ENCODE measurements around the gene SORL1. TPM values are rescaled to one million over a fixed set of nuclear protein-coding genes. Genes with fewer than 3 reads are reported as not detected.

The SORL1 gene
- total and polyA plus RNA-seq, 9 of the 15 experiments (the other 6 are each of a cell fraction or from before 2014, with no cell fraction given): 0.01 to 0.66 TPM; not detected in 7

- no peaks in the 10 kb centered on the region for H3K9me1 ChIP-seq (ENCODE audit: control insufficient read depth, insufficient read depth, low read length)
- BruUV-seq (replicated peaks): no TSS peak
- no peaks in the 10 kb centered on the region for H4K20me1 ChIP-seq (replicated peaks; ENCODE audit: control insufficient read depth, insufficient read depth, low read length)
- H2AFZ ChIP-seq (ENCODE audit: low read depth, low read length): no peak overlapping the region
- no peak overlapping the region for H3K4me2 ChIP-seq (ENCODE audit: insufficient read depth, low read length)
- H3K27ac ChIP-seq (ENCODE audit: extremely low read depth, low read depth, low read length): no peak overlapping the region
- ChIA-PET CTCF (ENCODE audit: low intra/inter-chr PET ratio) (no interaction called here), POLR2A (no interaction called here)
- H3K36me3 ChIP-seq (ENCODE audit: control insufficient read depth, insufficient read depth, low read length): no peaks in the 10 kb centered on the region
- no peak overlapping the region for H3K9ac ChIP-seq (ENCODE audit: insufficient read depth in 1 of 2, low read depth in 2 of 2, low read length in 2 of 2)
- no peaks in the 10 kb centered on the region for H3K4me1 ChIP-seq (replicated peaks in 1 of 2; ENCODE audit: control insufficient read depth in 2 of 2, insufficient read depth in 2 of 2, low read length in 2 of 2)
- 0% methylated on average over 5 of the region's 5 CpGs for WGBS (ENCODE audit: insufficient coverage, low coverage, missing lambda C conversion rate)
- no peak for ATAC-seq
- no peak overlapping the region for H3K4me3 ChIP-seq
- no peak for DNase-seq (ENCODE audit: extremely low read depth in 1 of 4, low spot score in 3 of 4)
- H3K9me3 ChIP-seq (replicated peaks; ENCODE audit: control insufficient read depth, insufficient read depth, low read depth, low read length): no peaks in the 10 kb centered on the region
- no peak for FAIRE-seq
- TF ChIP-seq ZFX (CRISPR knock-in tag; IDR thresholded peaks at IDR 0.05) (no peak), MAFG (tag; conservative IDR thresholded peaks at IDR 0.05) (no peak), ZNF184 (CRISPR knock-in tag; IDR thresholded peaks at IDR 0.05) (no peak), RFX7 (CRISPR knock-in tag; IDR thresholded peaks at IDR 0.05) (no peak)
- no peaks in the 10 kb centered on the region for H3K27me3 ChIP-seq (ENCODE audit: control insufficient read depth in 2 of 2, insufficient read depth in 2 of 2, low read length in 2 of 2)
- intact Hi-C loops (cut with micrococcal nuclease) (no loop called here), in situ Hi-C loops (cut with MboI) (no loop called here)
- no peaks in the 10 kb centered on the region for H3K79me2 ChIP-seq (ENCODE audit: control insufficient read depth, insufficient read depth, low read length)
These were observed 86.9 kb downstream of the SORL1 start for GRCh38 chr11:121539000-121539399.

DNA sequence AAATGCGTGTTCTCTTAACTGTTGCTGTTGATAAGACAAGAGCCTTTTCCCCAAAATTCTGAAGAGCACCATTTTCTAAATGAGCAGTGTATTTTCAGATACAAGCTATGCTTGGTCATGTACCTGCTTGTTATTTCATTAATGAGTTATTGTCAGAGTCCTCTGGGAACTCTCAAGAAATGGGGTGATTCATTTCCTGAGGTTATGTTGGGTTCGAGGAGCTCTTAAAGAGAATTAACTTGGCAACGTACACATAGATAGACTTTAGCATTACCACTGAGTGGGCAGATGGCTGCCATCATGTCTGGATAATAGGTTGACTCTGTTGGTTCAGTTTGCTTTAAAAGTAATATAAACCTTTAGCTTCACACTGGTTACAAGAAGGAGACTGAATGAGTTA is 88.5 kb downstream of the SORL1 start:
- H3K36me3 ChIP-seq (ENCODE audit: control insufficient read depth, insufficient read depth, low read length): no peaks in the 10 kb centered on the region
- 5% methylated on average over 3 of the region's 3 CpGs for WGBS (ENCODE audit: insufficient coverage, low coverage, missing lambda C conversion rate)
- no peak overlapping the region for H3K27ac ChIP-seq (ENCODE audit: extremely low read depth, low read depth, low read length)
- no peak overlapping the region for H2AFZ ChIP-seq (ENCODE audit: low read depth, low read length)
- FAIRE-seq: no peak
- H3K9me1 ChIP-seq (ENCODE audit: control insufficient read depth, insufficient read depth, low read length): no peaks in the 10 kb centered on the region
- BruUV-seq (replicated peaks): no TSS peak
- no peak for ATAC-seq
- no peak overlapping the region for H3K4me2 ChIP-seq (ENCODE audit: insufficient read depth, low read length)
- CTCF ChIA-PET (ENCODE audit: low intra/inter-chr PET ratio): no interaction called here
- intact Hi-C loops (cut with micrococcal nuclease) (no loop called here), in situ Hi-C loops (cut with MboI) (no loop called here)
- H3K79me2 ChIP-seq (ENCODE audit: control insufficient read depth, insufficient read depth, low read length): no peaks in the 10 kb centered on the region
- no peak overlapping the region for H3K9ac ChIP-seq (ENCODE audit: insufficient read depth in 1 of 2, low read depth in 2 of 2, low read length in 2 of 2)
- H4K20me1 ChIP-seq (replicated peaks; ENCODE audit: control insufficient read depth, insufficient read depth, low read length): no peaks in the 10 kb centered on the region
- POLR2A ChIA-PET: interaction anchor here (1.0 kb wide), 1 partner anchor 35 kb away, joined by 3 read pairs; no protein-coding TSS in a partner anchor
- no peaks in the 10 kb centered on the region for H3K27me3 ChIP-seq (ENCODE audit: control insufficient read depth in 2 of 2, insufficient read depth in 2 of 2, low read length in 2 of 2)
- H3K9me3 ChIP-seq (replicated peaks; ENCODE audit: control insufficient read depth, insufficient read depth, low read depth, low read length): no peaks in the 10 kb centered on the region
- no peak overlapping the region for H3K4me3 ChIP-seq
- no peaks in the 10 kb centered on the region for H3K4me1 ChIP-seq (replicated peaks in 1 of 2; ENCODE audit: control insufficient read depth in 2 of 2, insufficient read depth in 2 of 2, low read length in 2 of 2)
- DNase-seq (ENCODE audit: extremely low read depth in 1 of 4, low spot score in 3 of 4): no peak
- TF ChIP-seq ZNF764 (CRISPR knock-in tag; IDR thresholded peaks at IDR 0.05; ENCODE audit: low read depth): no peak
- TF ChIP-seq XRCC3 (IDR thresholded peaks at IDR 0.05): no peak
- TF ChIP-seq, protein P1, sequence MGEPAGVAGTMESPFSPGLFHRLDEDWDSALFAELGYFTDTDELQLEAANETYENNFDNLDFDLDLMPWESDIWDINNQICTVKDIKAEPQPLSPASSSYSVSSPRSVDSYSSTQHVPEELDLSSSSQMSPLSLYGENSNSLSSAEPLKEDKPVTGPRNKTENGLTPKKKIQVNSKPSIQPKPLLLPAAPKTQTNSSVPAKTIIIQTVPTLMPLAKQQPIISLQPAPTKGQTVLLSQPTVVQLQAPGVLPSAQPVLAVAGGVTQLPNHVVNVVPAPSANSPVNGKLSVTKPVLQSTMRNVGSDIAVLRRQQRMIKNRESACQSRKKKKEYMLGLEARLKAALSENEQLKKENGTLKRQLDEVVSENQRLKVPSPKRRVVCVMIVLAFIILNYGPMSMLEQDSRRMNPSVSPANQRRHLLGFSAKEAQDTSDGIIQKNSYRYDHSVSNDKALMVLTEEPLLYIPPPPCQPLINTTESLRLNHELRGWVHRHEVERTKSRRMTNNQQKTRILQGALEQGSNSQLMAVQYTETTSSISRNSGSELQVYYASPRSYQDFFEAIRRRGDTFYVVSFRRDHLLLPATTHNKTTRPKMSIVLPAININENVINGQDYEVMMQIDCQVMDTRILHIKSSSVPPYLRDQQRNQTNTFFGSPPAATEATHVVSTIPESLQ (CRISPR knock-in tag; IDR thresholded peaks at IDR 0.05): no peak
- TF ChIP-seq, protein P2, sequence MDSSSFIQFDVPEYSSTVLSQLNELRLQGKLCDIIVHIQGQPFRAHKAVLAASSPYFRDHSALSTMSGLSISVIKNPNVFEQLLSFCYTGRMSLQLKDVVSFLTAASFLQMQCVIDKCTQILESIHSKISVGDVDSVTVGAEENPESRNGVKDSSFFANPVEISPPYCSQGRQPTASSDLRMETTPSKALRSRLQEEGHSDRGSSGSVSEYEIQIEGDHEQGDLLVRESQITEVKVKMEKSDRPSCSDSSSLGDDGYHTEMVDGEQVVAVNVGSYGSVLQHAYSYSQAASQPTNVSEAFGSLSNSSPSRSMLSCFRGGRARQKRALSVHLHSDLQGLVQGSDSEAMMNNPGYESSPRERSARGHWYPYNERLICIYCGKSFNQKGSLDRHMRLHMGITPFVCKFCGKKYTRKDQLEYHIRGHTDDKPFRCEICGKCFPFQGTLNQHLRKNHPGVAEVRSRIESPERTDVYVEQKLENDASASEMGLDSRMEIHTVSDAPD (CRISPR knock-in tag; IDR thresholded peaks at IDR 0.05): no peak
- TF ChIP-seq, protein P3, sequence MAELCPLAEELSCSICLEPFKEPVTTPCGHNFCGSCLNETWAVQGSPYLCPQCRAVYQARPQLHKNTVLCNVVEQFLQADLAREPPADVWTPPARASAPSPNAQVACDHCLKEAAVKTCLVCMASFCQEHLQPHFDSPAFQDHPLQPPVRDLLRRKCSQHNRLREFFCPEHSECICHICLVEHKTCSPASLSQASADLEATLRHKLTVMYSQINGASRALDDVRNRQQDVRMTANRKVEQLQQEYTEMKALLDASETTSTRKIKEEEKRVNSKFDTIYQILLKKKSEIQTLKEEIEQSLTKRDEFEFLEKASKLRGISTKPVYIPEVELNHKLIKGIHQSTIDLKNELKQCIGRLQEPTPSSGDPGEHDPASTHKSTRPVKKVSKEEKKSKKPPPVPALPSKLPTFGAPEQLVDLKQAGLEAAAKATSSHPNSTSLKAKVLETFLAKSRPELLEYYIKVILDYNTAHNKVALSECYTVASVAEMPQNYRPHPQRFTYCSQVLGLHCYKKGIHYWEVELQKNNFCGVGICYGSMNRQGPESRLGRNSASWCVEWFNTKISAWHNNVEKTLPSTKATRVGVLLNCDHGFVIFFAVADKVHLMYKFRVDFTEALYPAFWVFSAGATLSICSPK (IDR thresholded peaks at IDR 0.05; ENCODE audit: borderline replicate concordance): no peak
- no peak for TF ChIP-seq ZNF212 (CRISPR knock-in tag; IDR thresholded peaks at IDR 0.05)
- no peak for TF ChIP-seq ZNF644 (tag; IDR thresholded peaks at IDR 0.05; ENCODE audit: low read depth)
- no peak for TF ChIP-seq CEBPB (tag; IDR thresholded peaks at IDR 0.05)
